ENCODE results near the gene PAGE2.

- no peak for TF ChIP-seq CTCF (conservative IDR thresholded peaks at IDR 0.05)
- TF ChIP-seq ZFX (IDR thresholded peaks at IDR 0.05), result no peak
Observed at GRCh38 chrX:55074851-55075467, 13.9 kb upstream of the PAGE2 start, which contains the start of gene PAGE2B.

All from C4-2B (cell line).